DND-41 (cell line): ENCODE results near the gene MSMB.

Experiments
- EZH2 ChIP-seq: IDR thresholded peaks from 3 replicates; pipeline ENCODE4 v1.6.1; 2012; ENCODE audit warnings: borderline replicate concordance, low read depth, mild to moderate bottlenecking, moderate library complexity, low read length, inconsistent platforms; ENCODE audit not compliant: severe bottlenecking
- TF ChIP-seq, protein P1 (sequence below): IDR thresholded peaks from 2 replicates; pipeline ENCODE4 v1.5.1; 2012; ENCODE audit warnings: borderline replicate concordance, low read length, moderate library complexity, mild to moderate bottlenecking; ENCODE audit not compliant: poor library complexity, severe bottlenecking; ENCODE audit errors: extremely low read depth

DNA sequence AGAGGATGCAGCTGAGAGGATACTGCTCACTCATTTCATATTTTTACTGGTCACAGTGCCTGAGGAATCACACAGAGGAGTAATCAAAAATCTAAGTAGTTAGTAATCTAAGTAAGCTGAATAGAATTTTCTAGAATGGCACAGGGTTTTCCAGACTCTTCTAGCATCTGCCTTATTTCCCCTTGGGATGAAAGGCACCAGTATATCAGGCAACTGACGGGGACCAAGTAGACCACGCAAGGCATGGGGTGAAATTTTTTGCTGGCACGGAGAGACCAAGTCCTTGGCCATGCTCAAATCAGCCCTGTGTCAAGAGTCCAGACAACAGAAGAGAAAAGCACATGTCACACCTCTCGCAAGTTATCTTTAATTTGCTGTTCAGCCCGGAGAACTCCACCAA is 29.9 kb downstream of the MSMB start:
- no peak for TF ChIP-seq EZH2
- TF ChIP-seq, protein P1, sequence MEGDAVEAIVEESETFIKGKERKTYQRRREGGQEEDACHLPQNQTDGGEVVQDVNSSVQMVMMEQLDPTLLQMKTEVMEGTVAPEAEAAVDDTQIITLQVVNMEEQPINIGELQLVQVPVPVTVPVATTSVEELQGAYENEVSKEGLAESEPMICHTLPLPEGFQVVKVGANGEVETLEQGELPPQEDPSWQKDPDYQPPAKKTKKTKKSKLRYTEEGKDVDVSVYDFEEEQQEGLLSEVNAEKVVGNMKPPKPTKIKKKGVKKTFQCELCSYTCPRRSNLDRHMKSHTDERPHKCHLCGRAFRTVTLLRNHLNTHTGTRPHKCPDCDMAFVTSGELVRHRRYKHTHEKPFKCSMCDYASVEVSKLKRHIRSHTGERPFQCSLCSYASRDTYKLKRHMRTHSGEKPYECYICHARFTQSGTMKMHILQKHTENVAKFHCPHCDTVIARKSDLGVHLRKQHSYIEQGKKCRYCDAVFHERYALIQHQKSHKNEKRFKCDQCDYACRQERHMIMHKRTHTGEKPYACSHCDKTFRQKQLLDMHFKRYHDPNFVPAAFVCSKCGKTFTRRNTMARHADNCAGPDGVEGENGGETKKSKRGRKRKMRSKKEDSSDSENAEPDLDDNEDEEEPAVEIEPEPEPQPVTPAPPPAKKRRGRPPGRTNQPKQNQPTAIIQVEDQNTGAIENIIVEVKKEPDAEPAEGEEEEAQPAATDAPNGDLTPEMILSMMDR, result no peak
